ENCODE results near the gene SOX1.

GRCh38 chr13:112101360-112101930 is 34.5 kb downstream of the SOX1 start:
- TF ChIP-seq BRCA1 (CRISPR knock-in tag; IDR thresholded peaks at IDR 0.05) = no peak
- TF ChIP-seq, protein P1, sequence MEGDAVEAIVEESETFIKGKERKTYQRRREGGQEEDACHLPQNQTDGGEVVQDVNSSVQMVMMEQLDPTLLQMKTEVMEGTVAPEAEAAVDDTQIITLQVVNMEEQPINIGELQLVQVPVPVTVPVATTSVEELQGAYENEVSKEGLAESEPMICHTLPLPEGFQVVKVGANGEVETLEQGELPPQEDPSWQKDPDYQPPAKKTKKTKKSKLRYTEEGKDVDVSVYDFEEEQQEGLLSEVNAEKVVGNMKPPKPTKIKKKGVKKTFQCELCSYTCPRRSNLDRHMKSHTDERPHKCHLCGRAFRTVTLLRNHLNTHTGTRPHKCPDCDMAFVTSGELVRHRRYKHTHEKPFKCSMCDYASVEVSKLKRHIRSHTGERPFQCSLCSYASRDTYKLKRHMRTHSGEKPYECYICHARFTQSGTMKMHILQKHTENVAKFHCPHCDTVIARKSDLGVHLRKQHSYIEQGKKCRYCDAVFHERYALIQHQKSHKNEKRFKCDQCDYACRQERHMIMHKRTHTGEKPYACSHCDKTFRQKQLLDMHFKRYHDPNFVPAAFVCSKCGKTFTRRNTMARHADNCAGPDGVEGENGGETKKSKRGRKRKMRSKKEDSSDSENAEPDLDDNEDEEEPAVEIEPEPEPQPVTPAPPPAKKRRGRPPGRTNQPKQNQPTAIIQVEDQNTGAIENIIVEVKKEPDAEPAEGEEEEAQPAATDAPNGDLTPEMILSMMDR (CRISPR knock-in tag; IDR thresholded peaks at IDR 0.05) = no peak
- TF ChIP-seq ZNF33B (CRISPR knock-in tag; IDR thresholded peaks at IDR 0.05) = no peak
- TF ChIP-seq ZNF263 (CRISPR knock-in tag; IDR thresholded peaks at IDR 0.05) = no peak
- TF ChIP-seq ZNF280D (CRISPR knock-in tag; IDR thresholded peaks at IDR 0.05) = no peak
- no peak for TF ChIP-seq ZNF121 (CRISPR knock-in tag; IDR thresholded peaks at IDR 0.05)
- TF ChIP-seq KAT7 (CRISPR knock-in tag; IDR thresholded peaks at IDR 0.05; ENCODE audit: borderline replicate concordance) = no peak
- no peak for TF ChIP-seq CHD2 (IDR thresholded peaks at IDR 0.05; ENCODE audit: low read depth, low read length)
- TF ChIP-seq FOXM1 (CRISPR knock-in tag; IDR thresholded peaks at IDR 0.05) = no peak
- no peak for TF ChIP-seq ZNF329 (CRISPR knock-in tag; IDR thresholded peaks at IDR 0.05; ENCODE audit: low read depth)
- no peak for TF ChIP-seq ZNF18 (CRISPR knock-in tag; IDR thresholded peaks at IDR 0.05; ENCODE audit: insufficient replicate concordance)
